Cardiac muscle cell (in vitro differentiated cells and primary cell): ENCODE data around the gene MICU2. TPM values are rescaled to one million over a fixed set of nuclear protein-coding genes. Genes with fewer than 3 reads are reported as not detected.

ENCODE experiments used
- DNase-seq, 2 donors: peaks; one replicate each; pipeline versions ENCODE4 v3.0.0 to v3.0.0-alpha.2; 2010 to 2017; ENCODE audit warnings: low read depth in 1 of 2, low spot score in 1 of 2
- H3K27ac ChIP-seq: fragments of 200-600 bp; sonication (generic); 2 replicates; pipeline ENCODE4 v1.5.1; 2016
- H3K27me3 ChIP-seq: fragments of 200-600 bp; sonication (generic); 2 replicates; pipeline ENCODE4 v1.6.0; 2016; ENCODE audit warnings: control low read depth
- H3K36me3 ChIP-seq: fragments of 200-600 bp; sonication (generic); 2 replicates; pipeline ENCODE4 v1.5.1; 2016; ENCODE audit warnings: control low read depth
- H3K4me1 ChIP-seq: fragments of 200-600 bp; sonication (generic); 2 replicates; pipeline ENCODE4 v1.8.1; 2017; ENCODE audit warnings: low read depth, mild to moderate bottlenecking, mixed run types
- H3K4me3 ChIP-seq: fragments of 200-600 bp; sonication (generic); 2 replicates; pipeline ENCODE4 v1.5.1; 2016; ENCODE audit warnings: mild to moderate bottlenecking
- H3K9me3 ChIP-seq: fragments of 200-600 bp; sonication (generic); 2 replicates; pipeline ENCODE4 v1.5.1; 2017; ENCODE audit warnings: low read depth, mild to moderate bottlenecking, control low read depth
- polyA plus RNA-seq: library from polyadenylated mRNA; unstranded; fragments of >200 nt; fragmentation: Nextera tagmentation; extraction: Ambion mirVana; gene quantifications from 2 replicates; pipeline ENCODE4 v1.2.1, GENCODE V29; 2016
- total RNA-seq: library from RNA; depleted of rRNA; stranded (reverse); fragments of >200 nt; gene quantifications from 2 replicates; pipeline ENCODE4 v1.2.3, GENCODE V29; 2016
- TF ChIP-seq, protein P1 (sequence below): IDR thresholded peaks from 2 replicates; pipeline ENCODE4 v1.5.1; 2012; ENCODE audit warnings: low read depth, mild to moderate bottlenecking, low read length

Gene MICU2
- total and polyA plus RNA-seq, 2 experiments from 2014 or later: 75.6 to 111 TPM

- peaks cover 11% of the 10 kb centered on the region for H3K4me1 ChIP-seq
- H3K4me3 ChIP-seq: peak within 1 kb of the TSS; percentile 82
- H3K36me3 ChIP-seq: no peaks in the 10 kb centered on the region
- H3K9me3 ChIP-seq: no peaks in the 10 kb centered on the region
- peak; percentile 89 to 90 for DNase-seq
- H3K27me3 ChIP-seq: no peaks in the 10 kb centered on the region
- peak within 1 kb of the TSS; percentile 81 for H3K27ac ChIP-seq
- TF ChIP-seq, protein P1, sequence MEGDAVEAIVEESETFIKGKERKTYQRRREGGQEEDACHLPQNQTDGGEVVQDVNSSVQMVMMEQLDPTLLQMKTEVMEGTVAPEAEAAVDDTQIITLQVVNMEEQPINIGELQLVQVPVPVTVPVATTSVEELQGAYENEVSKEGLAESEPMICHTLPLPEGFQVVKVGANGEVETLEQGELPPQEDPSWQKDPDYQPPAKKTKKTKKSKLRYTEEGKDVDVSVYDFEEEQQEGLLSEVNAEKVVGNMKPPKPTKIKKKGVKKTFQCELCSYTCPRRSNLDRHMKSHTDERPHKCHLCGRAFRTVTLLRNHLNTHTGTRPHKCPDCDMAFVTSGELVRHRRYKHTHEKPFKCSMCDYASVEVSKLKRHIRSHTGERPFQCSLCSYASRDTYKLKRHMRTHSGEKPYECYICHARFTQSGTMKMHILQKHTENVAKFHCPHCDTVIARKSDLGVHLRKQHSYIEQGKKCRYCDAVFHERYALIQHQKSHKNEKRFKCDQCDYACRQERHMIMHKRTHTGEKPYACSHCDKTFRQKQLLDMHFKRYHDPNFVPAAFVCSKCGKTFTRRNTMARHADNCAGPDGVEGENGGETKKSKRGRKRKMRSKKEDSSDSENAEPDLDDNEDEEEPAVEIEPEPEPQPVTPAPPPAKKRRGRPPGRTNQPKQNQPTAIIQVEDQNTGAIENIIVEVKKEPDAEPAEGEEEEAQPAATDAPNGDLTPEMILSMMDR: no peak
These were observed 144.9 kb downstream of the MICU2 start, which contains the start of gene ZDHHC20 for GRCh38 chr13:21458813-21459701. Gene ZDHHC20, minus strand, starts transcription at chr13:21459303. Its CDS starts 132 bp downstream, at chr13:21459171.

DNA sequence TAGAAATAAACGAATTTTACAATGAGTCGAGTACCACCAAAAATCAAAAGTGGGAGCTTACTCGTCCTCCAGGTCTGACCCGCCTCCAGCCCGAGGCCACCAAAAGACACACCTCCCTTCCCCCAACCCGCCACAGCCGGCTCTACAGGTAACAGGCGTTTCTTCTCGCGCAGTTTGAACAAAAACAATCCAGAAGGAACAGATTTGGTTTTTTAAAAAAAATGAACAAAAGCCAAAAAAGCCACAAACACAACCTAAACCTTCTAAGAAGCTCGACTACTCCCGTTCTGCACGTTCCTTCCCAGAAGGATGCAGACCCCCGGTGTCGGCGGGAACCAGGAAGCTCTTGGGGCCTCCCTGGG, 145.5 kb downstream of the MICU2 start:
- peak in 1 of 2 donors; percentile 53 for DNase-seq
- no peaks in the 10 kb centered on the region for H3K36me3 ChIP-seq
- H3K4me1 ChIP-seq: peaks cover 11% of the 10 kb centered on the region
- peak overlapping the region; percentile 82 for H3K4me3 ChIP-seq
- TF ChIP-seq, protein P1: no peak
- H3K9me3 ChIP-seq: no peaks in the 10 kb centered on the region
- H3K27me3 ChIP-seq: no peaks in the 10 kb centered on the region
- H3K27ac ChIP-seq: peak overlapping the region; percentile 81

DNA sequence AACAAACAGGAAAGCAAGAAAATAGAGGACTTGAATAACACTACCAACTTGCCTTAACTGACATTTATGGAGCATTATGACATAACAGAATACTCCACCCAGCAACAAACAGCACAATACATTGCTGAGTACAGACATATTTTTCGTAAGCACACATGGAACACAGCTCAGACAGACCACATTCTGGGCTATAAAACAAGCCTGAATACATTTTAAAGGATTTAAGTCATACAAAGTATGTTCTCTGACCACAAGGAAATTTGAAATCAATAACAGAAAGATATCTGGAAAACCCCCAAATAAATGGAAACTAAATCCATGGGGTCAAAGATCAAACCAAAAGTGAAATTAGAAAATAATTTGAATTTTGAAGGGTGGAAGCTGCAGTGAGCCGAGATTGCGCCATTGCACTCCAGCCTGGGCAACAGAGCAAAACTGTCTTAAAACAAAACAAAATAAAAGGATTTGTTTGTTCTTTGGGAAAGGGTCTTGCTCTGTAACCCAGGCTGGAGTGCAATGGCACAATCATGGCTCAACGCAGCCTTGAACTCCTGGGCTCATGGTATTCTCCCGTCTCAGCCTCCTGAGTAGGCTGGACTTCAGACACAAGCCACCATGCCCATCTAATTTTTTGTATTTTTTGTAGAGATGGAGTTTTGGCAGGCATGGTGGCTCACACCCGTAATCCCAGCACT, 150.4 kb downstream of the MICU2 start:
- TF ChIP-seq, protein P1: no peak
- Histone ChIP-seq H3K9me3 (no peaks in the 10 kb centered on the region), H3K27me3 (no peaks in the 10 kb centered on the region), H3K36me3 (no peaks in the 10 kb centered on the region), H3K4me1 (peaks cover 11% of the 10 kb centered on the region), H3K4me3 (no peak overlapping the region), H3K27ac (no peak overlapping the region)
- DNase-seq: no peak

GRCh38 chr13:21450936-21451335, 153.0 kb downstream of the MICU2 start:
- Histone ChIP-seq H3K27ac (no peak overlapping the region), H3K27me3 (no peaks in the 10 kb centered on the region), H3K36me3 (no peaks in the 10 kb centered on the region), H3K4me3 (no peak overlapping the region), H3K4me1 (no peaks in the 10 kb centered on the region), H3K9me3 (no peaks in the 10 kb centered on the region)
- DNase-seq: no peak
- TF ChIP-seq, protein P1: no peak

DNA sequence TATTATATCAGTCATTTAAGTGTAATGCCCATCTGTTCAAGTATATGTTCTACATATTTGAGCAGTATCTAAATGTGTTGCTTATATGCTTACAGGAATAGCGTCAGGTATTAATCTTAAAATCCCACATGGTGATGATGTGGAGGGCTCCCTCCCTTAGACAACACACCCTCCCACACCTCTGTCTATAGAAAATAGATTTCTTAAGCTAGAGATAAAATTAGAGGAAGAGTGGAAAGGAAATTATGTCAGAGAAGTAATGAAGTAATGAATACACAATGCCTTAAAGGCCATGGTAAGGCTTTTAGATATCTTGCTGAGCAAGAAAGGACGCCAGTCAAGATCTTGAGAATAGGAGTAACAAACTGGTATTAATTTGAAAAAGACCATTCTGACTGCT, 157.3 kb downstream of the MICU2 start:
- Histone ChIP-seq H3K36me3 (no peaks in the 10 kb centered on the region), H3K9me3 (no peaks in the 10 kb centered on the region), H3K4me3 (no peak overlapping the region), H3K27me3 (no peaks in the 10 kb centered on the region), H3K4me1 (no peaks in the 10 kb centered on the region), H3K27ac (no peak overlapping the region)
- DNase-seq: no peak
- TF ChIP-seq, protein P1: no peak
